ENCODE data around the gene GOLT1B. TPM values are rescaled to one million over a fixed set of nuclear protein-coding genes. Genes with fewer than 3 reads are reported as not detected.

Gene GOLT1B
- total RNA-seq, 3 donors from 2014 or later (not counting 1 experiment from before 2014, with no cell fraction given), result 30.9 to 38.0 (median 33.1) TPM

- no peak for DNase-seq
- H3K36me3 ChIP-seq (ENCODE audit: control insufficient read depth, insufficient read depth, low read length), result no peaks in the 10 kb centered on the region
- ATAC-seq, result no peak
- no peak overlapping the region for H3K27ac ChIP-seq (ENCODE audit: low read length)
- Mint-ChIP-seq H3K36me3 (no peaks in the 10 kb centered on the region), H3K27ac (no peak overlapping the region), H3K4me1 (no peaks in the 10 kb centered on the region), H3K27me3 (ENCODE audit: low read depth in 2 of 2) (peaks cover 16 to 28% of the 10 kb centered on the region in 2 donors), H3K9me3 (no peaks in the 10 kb centered on the region), H3K4me3 (no peak overlapping the region)
- WGBS (ENCODE audit: insufficient coverage), result 91% methylated on average over 5 of the region's 6 CpGs
- H3K27me3 ChIP-seq (ENCODE audit: control insufficient read depth, insufficient read depth, low read length), result no peaks in the 10 kb centered on the region
- intact Hi-C loops (cut with micrococcal nuclease), result no loop called here
- no peaks in the 10 kb centered on the region for H3K9me3 ChIP-seq (ENCODE audit: control insufficient read depth, insufficient read depth, low read length)
- TF ChIP-seq, protein P1, sequence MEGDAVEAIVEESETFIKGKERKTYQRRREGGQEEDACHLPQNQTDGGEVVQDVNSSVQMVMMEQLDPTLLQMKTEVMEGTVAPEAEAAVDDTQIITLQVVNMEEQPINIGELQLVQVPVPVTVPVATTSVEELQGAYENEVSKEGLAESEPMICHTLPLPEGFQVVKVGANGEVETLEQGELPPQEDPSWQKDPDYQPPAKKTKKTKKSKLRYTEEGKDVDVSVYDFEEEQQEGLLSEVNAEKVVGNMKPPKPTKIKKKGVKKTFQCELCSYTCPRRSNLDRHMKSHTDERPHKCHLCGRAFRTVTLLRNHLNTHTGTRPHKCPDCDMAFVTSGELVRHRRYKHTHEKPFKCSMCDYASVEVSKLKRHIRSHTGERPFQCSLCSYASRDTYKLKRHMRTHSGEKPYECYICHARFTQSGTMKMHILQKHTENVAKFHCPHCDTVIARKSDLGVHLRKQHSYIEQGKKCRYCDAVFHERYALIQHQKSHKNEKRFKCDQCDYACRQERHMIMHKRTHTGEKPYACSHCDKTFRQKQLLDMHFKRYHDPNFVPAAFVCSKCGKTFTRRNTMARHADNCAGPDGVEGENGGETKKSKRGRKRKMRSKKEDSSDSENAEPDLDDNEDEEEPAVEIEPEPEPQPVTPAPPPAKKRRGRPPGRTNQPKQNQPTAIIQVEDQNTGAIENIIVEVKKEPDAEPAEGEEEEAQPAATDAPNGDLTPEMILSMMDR (IDR thresholded peaks at IDR 0.05), result no peak
- H3K4me3 ChIP-seq (ENCODE audit: low read length), result no peak overlapping the region
- no peaks in the 10 kb centered on the region for H3K4me1 ChIP-seq (ENCODE audit: control insufficient read depth, insufficient read depth, low read length)
Observed at GRCh38 chr12:21541773-21542172, 40.2 kb downstream of the GOLT1B start.

GRCh38 chr12:21542403-21542802 lies 40.8 kb downstream of the GOLT1B start:
- Mint-ChIP-seq H3K27ac (no peak overlapping the region), H3K4me1 (no peaks in the 10 kb centered on the region), H3K27me3 (ENCODE audit: low read depth in 2 of 2) (peaks cover 16 to 25% of the 10 kb centered on the region in 2 donors), H3K4me3 (no peak overlapping the region), H3K9me3 (no peaks in the 10 kb centered on the region), H3K36me3 (no peaks in the 10 kb centered on the region)
- ATAC-seq (no peak), DNase-seq (no peak)
- Histone ChIP-seq H3K4me1 (ENCODE audit: control insufficient read depth, insufficient read depth, low read length) (no peaks in the 10 kb centered on the region), H3K9me3 (ENCODE audit: control insufficient read depth, insufficient read depth, low read length) (no peaks in the 10 kb centered on the region), H3K4me3 (ENCODE audit: low read length) (no peak overlapping the region), H3K27ac (ENCODE audit: low read length) (no peak overlapping the region), H3K27me3 (ENCODE audit: control insufficient read depth, insufficient read depth, low read length) (no peaks in the 10 kb centered on the region), H3K36me3 (ENCODE audit: control insufficient read depth, insufficient read depth, low read length) (no peaks in the 10 kb centered on the region)
- TF ChIP-seq, protein P1 (IDR thresholded peaks at IDR 0.05), result no peak
- 22% methylated on average over 5 of the region's 5 CpGs for WGBS (ENCODE audit: insufficient coverage)
- intact Hi-C loops (cut with micrococcal nuclease), result no loop called here

DNA sequence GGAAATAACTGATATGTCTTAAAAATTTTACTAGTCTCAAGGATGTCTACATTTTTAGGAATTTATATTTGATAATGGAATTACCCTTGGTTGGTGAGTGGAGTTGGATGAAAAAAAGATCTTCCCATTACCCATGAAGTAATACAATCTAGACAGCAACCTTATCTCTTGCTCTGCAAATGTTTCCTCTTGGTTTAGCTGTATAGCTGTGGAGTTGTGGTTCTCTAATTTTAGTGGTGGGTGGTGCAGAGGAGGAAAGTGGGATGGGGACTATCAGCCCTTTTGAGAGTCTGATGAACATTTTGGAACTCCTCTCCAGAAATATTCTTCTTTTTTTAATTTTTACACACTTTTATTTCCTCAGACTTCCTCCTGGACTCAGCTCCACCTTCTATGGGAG lies 41.6 kb downstream of the GOLT1B start:
- peaks cover 20 to 33% of the 10 kb centered on the region in 2 donors for H3K27me3 Mint-ChIP-seq (ENCODE audit: low read depth in 2 of 2)
- Histone ChIP-seq H3K27ac (ENCODE audit: low read length) (no peak overlapping the region), H3K4me1 (ENCODE audit: control insufficient read depth, insufficient read depth, low read length) (no peaks in the 10 kb centered on the region), H3K4me3 (ENCODE audit: low read length) (no peak overlapping the region), H3K27me3 (ENCODE audit: control insufficient read depth, insufficient read depth, low read length) (no peaks in the 10 kb centered on the region), H3K9me3 (ENCODE audit: control insufficient read depth, insufficient read depth, low read length) (no peaks in the 10 kb centered on the region), H3K36me3 (ENCODE audit: control insufficient read depth, insufficient read depth, low read length) (no peaks in the 10 kb centered on the region)
- ATAC-seq, result no peak
- H3K36me3 Mint-ChIP-seq, result no peaks in the 10 kb centered on the region
- DNase-seq, result no peak
- H3K4me1 Mint-ChIP-seq, result no peaks in the 10 kb centered on the region
- TF ChIP-seq, protein P1 (IDR thresholded peaks at IDR 0.05), result no peak
- H3K9me3 Mint-ChIP-seq, result no peaks in the 10 kb centered on the region
- intact Hi-C loops (cut with micrococcal nuclease), result no loop called here
- H3K4me3 Mint-ChIP-seq, result no peak overlapping the region
- H3K27ac Mint-ChIP-seq, result no peak overlapping the region

DNA sequence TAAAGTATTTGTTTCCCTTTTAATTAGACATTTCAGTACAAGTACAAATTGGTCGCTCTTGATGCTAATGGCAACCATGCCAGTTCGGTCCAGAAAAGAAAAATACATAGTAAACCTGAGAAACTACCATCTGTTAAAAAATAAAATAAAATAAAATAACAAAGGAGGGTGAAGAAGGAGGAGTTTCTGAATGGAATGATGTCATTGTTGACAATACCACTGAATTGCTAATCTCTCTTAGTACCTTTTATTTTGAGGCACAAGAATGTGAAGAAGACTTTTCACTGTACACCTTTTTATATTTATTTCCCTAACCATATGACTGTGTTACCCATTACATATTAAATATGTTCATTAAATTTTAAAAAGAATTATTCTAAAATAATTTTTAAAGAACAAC lies 44.0 kb downstream of the GOLT1B start:
- Mint-ChIP-seq H3K36me3 (no peaks in the 10 kb centered on the region), H3K4me3 (no peak overlapping the region), H3K4me1 (no peaks in the 10 kb centered on the region), H3K27ac (no peak overlapping the region), H3K9me3 (no peaks in the 10 kb centered on the region), H3K27me3 (ENCODE audit: low read depth in 2 of 2) (peaks cover 20 to 33% of the 10 kb centered on the region in 2 donors)
- H3K9me3 ChIP-seq (ENCODE audit: control insufficient read depth, insufficient read depth, low read length), result no peaks in the 10 kb centered on the region
- H3K4me3 ChIP-seq (ENCODE audit: low read length), result no peak overlapping the region
- H3K4me1 ChIP-seq (ENCODE audit: control insufficient read depth, insufficient read depth, low read length), result no peaks in the 10 kb centered on the region
- no peak for ATAC-seq
- no peak overlapping the region for H3K27ac ChIP-seq (ENCODE audit: low read length)
- TF ChIP-seq, protein P1 (IDR thresholded peaks at IDR 0.05), result no peak
- no peaks in the 10 kb centered on the region for H3K27me3 ChIP-seq (ENCODE audit: control insufficient read depth, insufficient read depth, low read length)
- intact Hi-C loops (cut with micrococcal nuclease), result no loop called here
- no peaks in the 10 kb centered on the region for H3K36me3 ChIP-seq (ENCODE audit: control insufficient read depth, insufficient read depth, low read length)
- no peak for DNase-seq
- no CpG with 5 or more reads among the region's 2 CpGs for WGBS (ENCODE audit: insufficient coverage)

Data from natural killer cell (primary cell).